NCI-H1930 (cell line): ENCODE data around the gene ACBD6.
"Not testable (repeated sequence)": the region's sequence is repeated elsewhere in the genome, so short reads cannot be mapped to it uniquely, and the experiment has no call there.

Experiments used
- DNase-seq, 2 experiments: peaks; one replicate each; lab custom pipeline; 2025; lab: John Stamatoyannopoulos, UW

The ACBD6 gene

DNA sequence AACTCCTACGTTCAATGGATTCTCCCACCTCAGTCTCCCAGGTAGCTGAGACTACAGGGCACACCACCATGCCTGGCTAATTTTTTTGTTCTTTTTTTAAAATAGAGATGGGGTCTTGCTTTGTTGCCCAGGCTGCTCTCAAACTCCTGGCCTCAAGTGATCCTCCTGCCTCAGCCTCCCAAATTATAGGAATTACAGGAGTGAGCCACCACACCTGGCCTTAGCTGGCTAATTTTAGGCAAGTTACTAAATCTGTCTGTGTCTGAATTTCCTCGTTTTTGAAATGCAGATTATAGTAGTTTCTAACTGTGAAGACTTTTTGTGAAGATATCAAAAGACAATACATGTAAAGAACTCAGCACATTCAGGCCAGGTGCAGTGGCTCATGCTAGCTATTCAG lies 13.7 kb downstream of the ACBD6 start:
- no peak for DNase-seq

DNA sequence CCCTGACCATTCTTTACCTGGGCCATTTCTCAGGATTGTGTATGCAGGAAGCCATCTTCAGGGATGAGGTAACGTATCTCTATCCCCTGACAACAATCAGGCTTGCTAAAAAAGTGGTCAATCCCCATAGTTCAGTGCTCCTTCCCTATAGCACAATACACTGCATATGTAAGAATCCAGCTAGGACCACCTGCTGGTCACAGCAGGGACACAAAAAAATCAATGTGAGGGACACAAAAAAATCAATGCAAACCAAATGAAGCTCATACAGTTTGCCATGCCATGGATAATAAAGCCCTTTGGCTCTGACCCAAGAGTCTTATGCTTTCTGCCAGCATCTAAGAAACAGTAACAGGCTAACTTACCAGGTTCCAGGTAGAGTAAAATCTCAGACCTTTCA lies 16.3 kb downstream of the ACBD6 start:
- no peak for DNase-seq

DNA sequence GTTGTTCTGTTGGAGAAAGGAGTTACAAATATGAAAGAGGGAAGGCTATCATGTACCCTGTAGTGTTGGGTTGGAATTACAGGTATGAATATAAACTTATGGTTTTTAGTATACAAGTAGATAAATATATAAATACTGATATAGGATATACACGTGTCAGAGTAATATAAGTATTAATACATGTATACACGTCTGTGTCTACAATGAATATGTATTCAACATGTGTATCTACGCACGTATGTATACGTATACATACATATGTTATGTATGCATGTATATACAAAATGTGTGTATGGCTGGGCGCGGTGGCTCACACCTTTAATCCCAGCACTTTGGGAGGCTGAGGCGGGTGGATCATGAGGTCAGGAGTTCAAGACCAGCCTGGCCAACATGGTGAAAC lies 17.9 kb downstream of the ACBD6 start:
- no peak for DNase-seq

DNA sequence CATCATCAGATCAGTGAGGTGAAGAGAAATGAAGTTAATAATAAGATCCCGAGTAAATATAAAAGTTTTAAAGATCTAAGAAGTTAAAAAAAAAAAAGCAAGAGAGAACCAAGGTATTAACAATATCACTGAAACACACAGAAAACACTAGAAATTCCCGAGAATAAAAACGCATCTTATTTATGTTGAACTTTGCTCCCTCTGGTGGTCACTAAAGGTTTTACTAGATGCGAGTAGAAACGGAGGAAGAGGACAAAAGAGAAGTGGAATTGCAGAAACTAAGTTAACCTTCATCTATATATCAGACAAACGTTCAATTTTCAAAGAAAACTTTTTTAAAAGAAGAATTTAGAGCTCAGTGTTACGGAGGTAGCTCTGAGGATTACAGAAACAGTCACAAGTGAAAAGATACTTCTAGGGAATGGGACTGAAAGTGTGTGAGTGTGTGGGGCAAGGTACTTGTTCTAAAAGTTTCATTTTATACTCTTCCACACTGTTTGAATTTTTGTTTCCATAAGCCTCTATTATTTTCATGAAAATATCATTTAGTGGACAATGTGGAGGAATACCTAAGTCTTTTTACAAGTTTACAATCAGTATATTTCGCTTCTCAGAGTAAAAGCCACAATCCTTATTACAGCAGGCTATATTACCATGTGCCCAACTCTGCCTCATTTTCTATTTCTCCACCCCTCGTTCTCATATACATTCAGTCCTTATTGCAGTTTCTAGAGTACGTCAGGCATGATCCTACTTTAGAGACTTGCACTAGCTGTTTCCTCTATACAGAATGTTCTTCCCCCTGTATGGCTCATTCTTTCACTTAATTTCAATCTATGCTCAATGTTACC lies 19.7 kb downstream of the ACBD6 start:
- peak; percentile 6 to 47 for DNase-seq

DNA sequence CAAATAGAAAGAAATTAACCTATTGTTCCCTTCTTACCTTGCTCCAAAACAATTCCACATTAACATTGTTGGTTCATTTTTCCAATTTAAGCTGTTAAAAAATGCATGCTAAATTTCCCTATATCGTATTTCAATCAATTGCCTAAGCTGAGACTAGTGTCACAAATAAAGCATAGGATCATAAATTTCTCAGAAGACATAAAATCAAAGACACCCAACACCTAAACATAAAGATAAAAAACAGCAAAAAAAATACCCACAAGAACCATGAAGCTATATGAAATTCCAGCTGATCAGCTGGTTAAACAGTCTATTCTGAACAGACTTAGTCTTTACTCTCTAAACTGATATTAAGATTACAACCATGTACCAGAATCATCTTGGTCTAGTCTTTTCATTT lies 32.3 kb downstream of the ACBD6 start:
- no peak for DNase-seq

DNA sequence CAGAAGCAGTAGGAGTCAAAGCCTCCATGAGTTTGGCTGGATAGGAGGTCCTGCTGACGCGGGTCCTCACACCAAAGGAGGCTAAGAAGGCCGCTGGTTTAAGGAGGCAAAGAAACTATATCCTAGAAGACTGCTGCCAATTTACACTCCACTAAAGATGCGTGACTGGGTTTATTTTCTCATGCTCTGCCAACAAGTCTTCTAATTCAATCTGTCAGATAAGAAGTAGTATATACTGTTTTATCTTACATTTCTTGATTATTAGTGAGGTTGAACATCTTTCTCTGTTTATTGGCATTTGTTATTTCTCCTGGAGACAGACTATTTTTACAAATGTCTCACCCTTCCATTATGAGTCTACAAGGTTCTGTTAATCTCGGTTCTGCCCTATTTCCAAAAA lies 34.1 kb downstream of the ACBD6 start:
- DNase-seq = no peak

DNA sequence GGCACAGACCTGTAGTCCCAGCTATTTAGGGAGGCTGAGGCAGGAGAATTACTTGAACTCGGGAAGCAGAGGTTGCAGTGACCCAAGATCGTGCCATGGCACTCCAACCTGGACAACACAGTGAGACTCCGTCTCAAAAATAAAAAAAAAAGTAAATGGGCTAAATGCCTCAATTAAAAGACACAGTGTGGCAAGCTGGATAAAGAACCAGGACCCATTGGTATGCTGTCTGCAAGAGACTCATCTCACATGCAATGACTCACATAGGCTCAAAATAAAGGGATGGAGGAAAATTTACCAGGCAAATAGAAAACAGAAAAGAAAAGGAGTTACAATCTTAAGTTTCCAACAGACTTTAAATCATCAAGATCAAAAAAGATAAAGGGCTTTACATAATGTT lies 40.3 kb downstream of the ACBD6 start:
- no peak for DNase-seq

DNA sequence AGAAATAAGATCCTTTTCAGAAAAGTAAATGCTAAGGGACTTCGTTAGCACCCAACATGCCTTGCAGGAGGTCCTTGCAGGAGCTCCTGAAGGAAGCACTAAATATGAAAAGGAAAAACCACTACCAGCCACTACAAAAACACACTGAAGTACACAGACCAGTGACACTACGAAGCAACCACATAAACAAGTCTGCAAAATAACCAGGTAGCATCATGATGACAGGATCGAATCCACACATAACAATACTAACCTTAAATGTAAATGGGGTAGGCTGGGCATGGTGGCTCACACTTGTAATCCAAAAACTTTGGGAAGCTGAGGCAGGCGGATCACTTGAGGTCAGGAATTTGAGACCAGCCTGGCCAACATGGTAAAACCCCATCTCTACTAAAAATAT lies 40.7 kb downstream of the ACBD6 start:
- DNase-seq = not testable (repeated sequence)

DNA sequence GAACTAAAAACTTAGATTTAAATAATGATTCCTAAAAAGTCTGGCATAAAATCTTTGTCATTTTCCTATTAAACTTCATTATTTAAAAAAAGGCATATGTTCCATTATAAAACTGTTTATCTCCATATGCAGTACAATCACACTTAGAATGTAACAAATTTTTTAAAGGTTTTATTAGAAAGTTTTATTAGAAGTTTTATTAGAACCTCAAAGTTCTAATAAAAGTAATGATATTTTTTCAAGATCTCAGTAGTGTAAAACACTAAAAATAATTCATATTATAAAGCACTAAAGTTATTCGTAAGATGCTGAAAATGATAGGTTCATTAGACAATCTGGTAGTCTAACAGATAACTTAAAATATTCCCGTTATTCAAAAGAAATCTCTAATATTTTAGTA lies 43.6 kb downstream of the ACBD6 start:
- no peak for DNase-seq

DNA sequence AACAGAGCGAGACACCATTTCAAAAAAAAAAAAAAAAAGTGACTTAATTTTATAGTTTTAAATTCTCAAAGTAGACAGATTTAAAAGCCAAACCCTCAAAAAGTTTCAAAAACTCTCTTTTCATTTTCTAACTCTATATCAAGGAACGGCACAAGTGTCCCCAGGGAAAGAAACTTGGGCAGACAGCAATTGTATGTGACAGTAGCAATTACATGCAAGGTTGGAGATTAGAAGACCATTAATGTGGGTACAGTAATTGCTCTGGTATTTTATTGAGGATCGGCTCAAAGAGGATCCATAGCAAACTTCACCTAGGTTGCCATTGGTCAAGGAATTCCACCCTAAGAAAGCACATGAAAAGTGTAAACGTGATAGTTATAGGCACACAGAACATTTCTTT lies 46.2 kb downstream of the ACBD6 start:
- DNase-seq = no peak

DNA sequence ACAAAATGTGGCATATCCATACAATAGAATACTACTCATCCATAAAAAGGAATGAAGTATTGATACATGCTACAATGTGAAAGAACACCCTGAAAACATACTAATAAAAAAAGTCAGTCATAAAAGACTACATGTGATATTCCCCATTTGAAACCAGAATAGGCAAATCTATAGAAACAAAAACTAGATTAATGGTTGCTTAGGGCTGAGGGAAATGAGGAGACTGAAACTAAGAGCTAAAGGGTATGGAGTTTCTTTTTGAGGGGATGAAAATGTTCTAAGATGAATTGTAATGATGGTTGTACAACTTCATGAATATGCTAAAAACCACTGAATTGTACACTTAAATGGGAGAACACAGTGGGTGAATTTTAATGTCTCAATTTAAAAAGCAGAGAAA lies 50.9 kb downstream of the ACBD6 start:
- no peak for DNase-seq

DNA sequence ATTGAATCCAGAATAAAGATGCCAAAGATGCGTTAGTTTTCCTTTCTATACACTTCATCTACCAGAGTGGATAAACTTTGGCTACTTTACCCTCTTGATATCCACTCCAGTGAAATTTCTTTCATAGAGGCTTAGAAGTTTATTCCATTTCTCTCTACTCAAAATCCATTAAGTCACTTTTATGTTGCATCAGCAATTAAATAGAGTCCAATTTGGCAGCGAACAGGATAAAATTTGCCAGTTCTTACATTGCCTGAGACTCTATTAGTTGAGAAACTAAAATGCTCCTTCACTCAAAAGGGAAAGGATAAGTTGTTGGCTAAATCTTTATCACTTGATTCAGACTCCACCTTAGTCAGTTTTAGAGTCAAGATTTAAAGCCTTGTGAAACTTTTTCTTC lies 57.9 kb downstream of the ACBD6 start:
- no peak for DNase-seq

DNA sequence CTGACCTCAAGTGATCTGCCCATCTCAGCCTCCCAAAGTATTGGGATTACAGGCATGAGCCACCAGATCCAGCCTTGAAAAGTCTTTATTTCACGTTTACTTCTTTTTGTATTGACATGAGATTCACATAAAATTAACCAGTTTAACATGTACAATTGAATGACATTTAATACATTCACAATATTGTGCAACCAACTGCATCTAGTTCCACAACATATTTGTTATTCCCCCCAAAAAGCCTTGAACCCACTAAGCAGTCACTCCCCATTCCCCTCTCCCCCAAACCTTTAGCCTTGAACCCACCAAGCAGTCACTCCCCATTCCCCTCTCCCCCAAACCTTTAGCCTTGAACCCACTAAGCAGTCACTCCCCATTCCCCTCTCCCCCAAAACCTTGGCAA lies 62.0 kb downstream of the ACBD6 start:
- no peak for DNase-seq

DNA sequence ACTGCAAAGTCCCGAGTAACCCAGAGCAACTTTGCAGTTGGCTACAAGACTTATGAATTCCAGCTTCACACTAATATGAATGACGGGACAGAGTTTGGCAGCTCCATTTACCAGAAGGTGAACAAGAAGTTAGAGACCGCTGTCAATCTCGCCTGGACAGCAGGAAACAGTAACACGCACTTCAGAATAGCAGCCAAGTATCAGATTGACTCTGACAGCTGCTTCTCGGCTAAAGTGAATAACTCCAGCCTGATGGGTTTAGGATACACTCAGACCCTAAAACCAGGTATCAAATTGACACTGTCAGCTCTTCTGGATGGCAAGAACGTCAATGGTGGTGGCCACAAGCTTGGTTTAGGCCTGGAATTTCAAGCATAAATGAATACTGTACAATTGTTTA lies 66.8 kb downstream of the ACBD6 start:
- no peak for DNase-seq

DNA sequence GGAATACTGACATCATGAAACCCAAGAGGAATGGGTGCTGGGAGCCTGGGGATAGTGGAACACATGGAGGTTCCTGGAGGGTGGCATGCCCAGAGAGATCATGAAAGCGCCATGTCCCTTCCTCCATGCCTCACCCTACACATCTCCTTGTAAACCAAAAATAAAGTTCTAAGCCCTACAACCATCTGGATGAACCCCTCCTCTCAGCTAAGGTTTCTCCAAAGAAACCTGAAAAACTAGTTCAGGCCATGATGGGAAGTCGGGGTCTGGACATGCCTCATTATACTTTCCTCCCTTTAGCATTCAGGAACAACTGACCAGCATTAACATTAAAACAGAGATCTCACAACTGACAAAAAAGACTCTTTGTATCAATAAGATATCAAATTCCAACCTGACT lies 68.5 kb downstream of the ACBD6 start:
- DNase-seq = no peak

DNA sequence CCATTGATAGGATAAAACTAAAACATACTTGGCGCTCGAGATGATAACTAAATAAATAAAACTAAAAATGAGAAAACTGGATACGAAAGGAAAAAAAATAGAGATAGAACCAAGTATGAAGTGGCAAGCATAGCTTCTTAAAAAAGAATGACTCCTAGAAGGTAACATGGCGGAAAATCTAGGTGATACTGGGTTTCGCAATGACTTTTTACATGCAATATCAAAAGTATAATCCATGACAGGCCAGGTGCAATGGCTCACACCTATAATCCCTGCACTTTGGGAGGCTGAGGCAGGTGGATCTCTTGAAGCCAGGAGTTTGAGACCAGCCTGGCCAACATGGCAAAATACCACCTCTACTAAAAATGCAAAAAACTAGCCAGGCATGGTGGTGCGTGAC lies 70.7 kb downstream of the ACBD6 start:
- DNase-seq = no peak

DNA sequence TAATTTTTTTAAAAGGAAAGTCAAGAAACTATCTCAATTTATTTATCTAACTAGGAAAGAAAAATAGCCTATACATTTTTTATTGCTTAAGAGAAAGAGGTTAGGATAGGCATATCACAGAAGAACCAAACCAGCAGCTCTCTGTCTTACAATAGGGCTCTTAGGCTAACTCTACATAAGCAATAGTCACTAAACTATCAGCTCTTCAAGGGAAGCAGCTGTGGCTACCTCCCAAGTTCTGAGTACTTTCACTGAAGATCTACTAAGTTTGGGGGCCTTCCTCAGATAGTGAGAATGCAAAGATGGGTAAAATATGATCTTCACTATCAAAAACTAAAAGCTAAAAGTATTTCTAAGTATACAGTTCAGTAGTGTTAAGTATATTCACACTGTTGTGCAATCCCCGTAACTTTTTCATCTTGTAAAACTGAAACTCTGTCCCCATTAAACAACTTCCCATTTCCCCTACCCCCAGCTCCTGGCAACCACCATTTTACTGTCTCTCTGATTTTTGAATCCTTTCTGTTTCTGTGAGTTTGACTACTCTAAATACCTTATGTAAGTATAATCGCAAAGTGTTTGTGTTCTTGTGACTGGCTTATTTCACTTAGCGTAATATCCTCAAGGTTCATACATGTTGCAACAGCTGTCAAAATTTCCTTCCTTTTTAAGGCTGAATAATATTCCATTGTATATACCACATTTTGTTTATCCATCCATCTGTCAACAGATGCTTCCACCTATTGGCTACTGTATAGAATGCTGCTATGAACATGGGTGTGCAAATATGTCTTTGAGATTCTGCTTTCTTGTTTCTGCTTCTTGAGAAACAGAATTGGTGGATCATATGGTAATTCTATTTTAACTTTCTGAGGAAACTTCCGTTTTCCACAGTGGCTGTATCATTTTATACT lies 73.3 kb downstream of the ACBD6 start:
- no peak for DNase-seq

DNA sequence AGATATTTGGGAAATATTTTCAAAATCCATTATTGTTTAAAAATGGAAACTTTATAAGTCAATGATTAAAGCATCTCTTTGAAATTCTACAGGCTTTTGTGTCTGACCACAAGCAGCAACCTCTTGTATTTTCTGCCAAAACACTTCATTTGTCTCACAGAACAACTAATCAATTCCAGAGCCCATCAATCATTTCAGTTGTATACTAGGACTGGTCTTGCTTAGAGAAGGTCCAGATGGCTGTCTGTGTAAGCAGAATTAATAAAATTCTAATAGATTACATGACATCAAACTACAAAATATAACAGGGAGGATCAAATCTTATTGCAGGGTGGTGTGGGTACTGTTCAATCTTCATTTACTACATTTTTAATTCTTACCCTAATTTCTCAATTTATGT lies 76.4 kb downstream of the ACBD6 start:
- DNase-seq = no peak

DNA sequence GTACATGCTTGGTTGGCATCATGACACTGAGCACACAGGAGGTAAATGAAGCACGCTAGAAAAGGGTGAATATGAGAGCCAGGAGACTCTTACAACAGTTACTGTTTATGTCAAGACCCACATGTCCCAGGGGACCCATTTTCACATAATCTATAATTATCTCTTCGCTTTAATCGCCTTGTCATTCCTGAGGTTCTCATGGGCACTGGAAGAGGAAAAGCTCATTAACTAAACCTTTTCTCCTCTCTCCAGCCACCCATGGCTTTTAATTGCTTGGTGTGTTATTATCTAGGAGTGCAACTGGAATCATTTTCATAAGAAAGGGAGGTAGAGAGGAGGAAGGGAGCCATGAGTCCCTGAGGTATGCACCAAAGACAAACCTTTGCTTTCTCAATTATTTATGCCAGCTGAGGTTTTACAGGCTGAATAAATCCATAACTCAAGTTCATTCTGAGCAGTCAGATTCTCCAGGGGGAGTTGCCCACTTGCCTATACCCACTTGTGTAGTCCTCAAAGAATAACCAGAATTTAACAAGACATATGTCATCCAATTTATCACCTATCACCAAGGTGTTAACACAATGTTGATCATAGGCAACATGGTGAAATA lies 77.4 kb downstream of the ACBD6 start:
- DNase-seq = peak; percentile 24 to 35

DNA sequence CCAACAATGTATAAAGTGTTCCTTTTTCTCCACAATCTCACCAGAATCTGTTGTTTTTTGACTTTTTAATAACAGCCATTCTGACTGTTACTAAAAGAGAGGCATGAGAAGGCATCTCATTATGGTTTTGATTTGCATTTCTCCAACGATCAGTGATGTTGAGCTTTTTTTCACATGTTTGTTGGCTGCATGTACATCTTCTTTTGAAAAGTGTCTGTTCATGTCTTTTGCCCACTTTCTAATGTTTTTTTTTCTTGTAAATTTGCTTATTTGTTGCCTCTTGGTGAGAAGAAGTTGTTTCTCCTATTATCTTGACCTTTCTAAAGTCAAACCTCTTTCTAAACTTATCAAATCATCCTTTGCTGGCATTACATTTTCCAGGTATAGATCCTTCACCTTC lies 80.8 kb downstream of the ACBD6 start:
- no peak for DNase-seq

DNA sequence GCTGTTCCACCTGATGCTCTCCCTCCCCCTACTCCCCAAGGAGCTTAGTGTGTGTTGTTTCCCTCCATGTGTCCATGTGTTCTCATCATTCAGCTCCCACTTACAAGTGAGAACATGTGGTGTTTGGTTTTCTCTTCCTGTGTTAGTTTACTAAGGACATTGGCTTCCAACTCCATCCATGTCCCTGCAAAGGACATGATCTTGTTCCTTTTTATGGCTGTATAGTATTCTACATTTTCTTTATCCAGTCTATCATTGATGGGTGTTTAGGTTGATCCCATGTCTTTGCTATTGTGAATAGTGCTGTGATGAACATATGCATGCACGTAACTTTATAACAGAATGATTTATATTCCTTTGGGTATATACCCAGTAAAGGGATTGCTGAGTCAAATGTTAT lies 81.2 kb downstream of the ACBD6 start:
- DNase-seq = not testable (repeated sequence)

DNA sequence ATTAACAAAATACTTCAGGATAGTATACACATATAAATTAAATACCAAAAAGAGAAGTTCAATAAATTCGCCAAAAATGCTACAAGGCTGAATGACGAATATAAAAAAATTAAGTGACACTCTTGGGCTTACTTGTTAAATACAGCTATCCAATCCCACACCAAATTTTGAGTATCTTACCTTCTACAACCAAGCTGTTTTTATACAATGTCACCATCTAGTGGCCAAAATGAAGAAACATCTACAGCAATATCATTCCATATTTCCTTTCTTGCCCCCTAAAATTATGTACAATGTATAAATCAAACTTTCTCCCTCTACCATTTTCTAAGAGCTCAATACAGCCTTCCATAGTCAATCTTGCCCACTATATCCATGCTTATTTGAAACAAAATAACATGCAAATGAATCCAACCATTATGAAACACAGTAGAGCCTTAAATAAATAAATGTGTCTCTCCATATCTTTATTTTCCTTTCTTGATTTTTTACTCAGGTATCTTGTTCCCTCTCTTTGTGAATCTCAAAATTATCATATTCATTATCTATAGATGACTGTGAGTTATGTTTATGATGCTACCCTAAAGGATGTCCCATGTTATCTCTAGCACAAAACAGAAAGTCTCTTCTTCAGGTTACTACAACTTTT lies 86.3 kb downstream of the ACBD6 start:
- DNase-seq = peak; percentile 2 to 25
